GM18519 (cell line): Measurements from ENCODE around the gene DIRAS3.
"Not testable (repeated sequence)": the region's sequence is repeated elsewhere in the genome, so short reads cannot be mapped to it uniquely, and the experiment has no call there.

Experiments
- ATAC-seq: cut with Tn5 transposase; IDR thresholded peaks from one replicate; pipeline ENCODE4 v1.9.1; 2021; ENCODE audit warnings: mild to moderate bottlenecking, moderate library complexity; ENCODE audit not compliant: unreplicated experiment, low FRiP score

The DIRAS3 gene

DNA sequence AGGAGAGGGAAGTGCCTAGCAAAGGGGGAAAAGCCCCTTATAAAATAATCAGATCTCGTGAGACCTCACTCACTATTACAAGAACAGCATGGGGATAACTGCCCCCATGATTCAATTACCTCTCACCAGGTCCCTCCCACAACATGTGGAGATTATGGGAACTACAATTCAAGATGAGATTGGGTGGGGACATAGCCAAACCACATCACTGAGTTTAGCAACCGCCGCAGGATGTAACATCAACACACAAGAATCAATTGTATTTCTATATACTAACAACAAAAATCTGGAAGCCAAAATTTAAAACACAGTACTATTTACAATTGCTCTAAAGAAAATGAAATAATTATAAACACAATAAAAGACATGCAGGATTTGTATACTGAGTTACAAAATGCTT lies 21.9 kb downstream of the DIRAS3 start:
- ATAC-seq: no peak

DNA sequence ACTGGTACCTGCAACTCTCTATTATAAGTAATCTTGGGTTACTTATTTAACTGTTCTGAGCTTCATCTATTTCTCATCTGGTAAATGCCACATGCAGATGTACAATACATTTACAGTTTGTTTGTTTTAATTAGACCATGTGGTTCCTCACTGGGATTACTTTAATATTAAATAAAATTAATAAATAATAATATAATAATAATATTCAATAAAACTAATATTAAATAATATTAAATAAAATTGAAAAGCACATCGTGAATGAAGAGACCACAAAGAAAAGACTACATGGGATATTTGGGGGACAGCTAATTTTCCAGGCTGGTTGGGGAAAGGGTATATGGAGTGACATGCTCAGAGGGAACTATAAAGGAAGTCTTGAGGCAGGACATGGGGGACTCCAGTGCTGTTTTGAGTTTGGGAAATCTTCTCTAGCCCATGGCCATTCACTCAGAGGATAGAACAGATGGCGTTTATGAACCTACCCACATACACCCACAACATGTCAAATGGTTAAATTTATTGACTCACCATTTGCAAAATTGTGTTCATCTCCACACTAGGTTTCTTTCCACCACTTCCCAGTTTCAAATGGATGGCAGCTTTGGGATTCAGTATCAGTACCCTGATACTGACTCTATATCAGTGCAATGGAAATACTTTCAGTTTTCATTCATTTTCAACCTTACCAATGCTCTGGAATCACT lies 25.6 kb downstream of the DIRAS3 start:
- no peak for ATAC-seq

DNA sequence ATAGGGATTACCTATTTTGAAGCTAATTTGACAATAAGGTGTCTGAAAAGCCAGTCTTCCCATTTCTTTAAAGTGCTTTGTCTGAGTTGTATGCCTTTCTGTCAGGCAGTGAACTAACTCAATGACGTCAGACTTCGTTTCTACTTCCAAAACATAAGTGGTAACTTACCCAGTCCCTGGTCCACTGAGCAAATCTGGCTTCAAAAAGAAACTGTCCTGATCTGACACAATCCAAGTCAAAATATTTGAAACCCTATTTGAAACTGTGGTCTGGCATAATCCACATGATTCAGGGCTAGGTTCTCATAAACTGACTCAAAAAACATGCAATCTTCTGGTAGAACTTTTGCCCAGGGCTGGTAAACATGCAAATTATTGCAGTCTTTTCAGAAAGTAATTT lies 34.0 kb downstream of the DIRAS3 start:
- no peak for ATAC-seq

- ATAC-seq: no peak
Observed at GRCh38 chr1:68015971-68016370, 34.5 kb downstream of the DIRAS3 start.

- no peak for ATAC-seq
Observed at GRCh38 chr1:68015369-68015768, 35.1 kb downstream of the DIRAS3 start.

- no peak for ATAC-seq
Observed at GRCh38 chr1:68013351-68013750, 37.1 kb downstream of the DIRAS3 start.

- no peak for ATAC-seq
Observed at GRCh38 chr1:68011657-68012375, 38.6 kb downstream of the DIRAS3 start.

- no peak for ATAC-seq
Observed at GRCh38 chr1:68010543-68010942, 39.9 kb downstream of the DIRAS3 start.

DNA sequence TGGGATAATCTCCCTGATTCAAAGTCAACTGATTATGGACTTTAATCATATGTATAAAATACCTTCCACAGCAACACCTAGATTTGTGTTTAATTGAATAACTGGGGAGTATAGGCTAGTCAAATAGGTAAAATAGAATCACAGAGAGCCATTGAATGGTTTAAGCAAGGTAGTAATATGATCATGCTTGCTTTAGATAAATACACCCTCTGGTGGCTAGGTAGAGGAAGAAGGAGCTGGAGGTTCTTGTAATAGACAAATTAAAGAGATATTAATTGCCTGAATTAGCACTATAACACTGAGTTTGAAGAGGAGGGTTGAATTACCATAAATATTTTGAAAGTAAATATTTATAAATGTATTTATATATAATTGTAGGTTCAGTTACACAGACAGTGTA lies 40.3 kb downstream of the DIRAS3 start:
- ATAC-seq: no peak

GRCh38 chr1:68003626-68004025 lies 46.8 kb downstream of the DIRAS3 start:
- ATAC-seq: not testable (repeated sequence)

GRCh38 chr1:68000191-68000590 lies 50.2 kb downstream of the DIRAS3 start:
- ATAC-seq: no peak

DNA sequence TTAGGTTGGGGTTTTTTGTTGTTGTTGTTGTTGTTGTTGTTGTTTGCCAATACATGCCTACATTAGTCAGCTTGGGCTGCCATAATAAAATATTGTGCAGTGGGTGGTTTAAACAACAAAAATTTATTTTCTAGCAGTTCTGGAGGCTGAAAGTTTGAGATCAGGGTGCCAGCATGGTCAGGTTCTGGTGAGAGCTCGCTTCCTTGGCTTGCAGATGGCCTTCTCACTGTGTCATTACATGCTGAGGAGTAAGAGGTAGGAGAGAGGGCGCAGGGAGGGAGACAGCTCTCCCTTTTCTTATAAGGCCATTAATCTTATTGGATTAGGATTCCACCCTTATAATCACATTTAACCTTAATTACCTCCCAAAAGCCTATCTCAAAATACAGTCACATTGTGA lies 52.7 kb downstream of the DIRAS3 start:
- no peak for ATAC-seq
